GM19467 (cell line): ENCODE data around the gene UBE2L5.

Experiments
- ATAC-seq: cut with Tn5 transposase; IDR thresholded peaks from one replicate; pipeline ENCODE4 v1.9.1; 2021; ENCODE audit warnings: mild to moderate bottlenecking, moderate library complexity; ENCODE audit not compliant: unreplicated experiment

The UBE2L5 gene

DNA sequence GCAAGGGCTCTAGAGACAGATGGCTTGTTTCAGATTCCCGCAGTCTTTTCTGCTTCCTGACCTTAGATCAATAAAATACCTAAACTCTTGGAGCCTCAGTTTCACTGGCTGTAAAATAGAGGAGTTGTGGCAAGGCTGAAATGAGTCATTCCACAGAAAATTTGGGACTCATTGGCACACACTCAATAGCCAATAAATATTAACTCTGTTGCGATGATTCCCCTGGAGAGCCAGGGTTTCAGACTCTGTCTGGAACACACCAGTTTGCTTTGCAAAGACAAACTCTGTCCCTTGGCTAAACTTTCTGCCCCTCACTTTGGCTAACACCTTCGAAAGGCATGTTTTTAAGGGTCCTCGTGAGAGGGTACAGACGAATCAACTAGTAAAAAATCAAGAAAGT lies 18.1 kb upstream of the UBE2L5 start:
- ATAC-seq: no peak

- no peak for ATAC-seq
Measured at GRCh38 chr13:30406779-30407416, 15.4 kb upstream of the UBE2L5 start.

DNA sequence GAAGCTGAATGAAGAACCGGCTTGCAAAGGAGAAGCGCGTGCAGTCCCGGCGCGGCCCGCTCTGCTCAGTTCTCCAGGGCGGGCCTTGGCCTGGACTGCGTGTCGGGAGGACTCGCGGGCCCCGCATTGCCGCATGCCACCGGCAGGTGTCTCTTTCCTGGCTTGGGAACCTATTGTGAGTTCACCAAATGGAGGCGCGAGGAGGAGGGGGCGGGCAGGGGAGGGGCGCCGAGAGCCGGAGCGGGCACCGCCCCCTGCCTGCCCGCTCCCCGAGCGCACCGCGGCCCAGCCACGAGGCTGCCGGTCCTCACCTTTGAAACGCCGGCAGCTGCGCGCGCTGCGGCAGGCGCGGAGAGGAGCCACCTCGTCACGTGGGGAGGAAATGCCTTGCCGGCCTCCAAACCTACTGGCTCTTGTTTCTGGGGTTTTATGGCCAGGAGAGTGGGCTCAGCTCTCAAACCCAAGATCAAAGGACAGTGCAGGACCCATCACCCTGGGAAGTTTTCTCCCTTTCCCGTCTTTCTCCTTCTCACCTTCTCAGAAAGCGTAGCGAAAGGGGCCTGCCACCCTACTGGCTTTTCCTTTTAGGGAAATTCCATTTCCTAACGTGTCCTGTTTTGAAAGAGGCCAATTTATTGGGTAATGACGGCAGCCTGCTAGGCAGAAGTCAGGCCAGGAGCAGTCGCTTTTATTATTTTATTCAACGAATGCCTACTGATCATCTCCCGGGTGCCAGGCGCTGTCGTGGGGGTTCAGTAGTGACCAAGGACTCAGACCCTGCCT lies 13.8 kb upstream of the UBE2L5 start:
- ATAC-seq: peak; percentile 88

GRCh38 chr13:30409886-30410704 lies 12.2 kb upstream of the UBE2L5 start:
- no peak for ATAC-seq

- no peak for ATAC-seq
Measured at GRCh38 chr13:30410705-30411125, 11.6 kb upstream of the UBE2L5 start.

GRCh38 chr13:30412346-30412745 lies 9.9 kb upstream of the UBE2L5 start:
- ATAC-seq: no peak

DNA sequence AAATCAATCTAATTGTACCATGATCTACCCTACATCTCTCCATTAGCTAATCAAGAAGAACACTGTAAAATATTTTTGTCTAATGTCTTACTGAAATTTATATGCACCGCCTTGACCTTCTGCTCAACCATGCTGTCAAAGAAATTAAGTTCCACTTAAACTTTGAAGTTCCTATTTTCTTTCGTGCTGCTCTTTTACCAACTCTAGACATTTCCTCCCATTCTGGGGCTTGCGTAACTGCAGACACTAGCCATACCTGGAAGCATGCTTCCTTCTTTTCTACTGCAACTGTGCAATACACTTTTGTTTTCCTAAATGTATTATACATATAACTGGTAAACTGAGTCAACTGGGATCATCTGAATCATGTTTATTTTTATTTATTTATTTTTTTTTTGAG lies 8.5 kb upstream of the UBE2L5 start:
- ATAC-seq: no peak

GRCh38 chr13:30415430-30416030 lies 6.8 kb upstream of the UBE2L5 start:
- peak; percentile 67 for ATAC-seq

- ATAC-seq: no peak
Measured at GRCh38 chr13:30416471-30416870, 5.8 kb upstream of the UBE2L5 start.

DNA sequence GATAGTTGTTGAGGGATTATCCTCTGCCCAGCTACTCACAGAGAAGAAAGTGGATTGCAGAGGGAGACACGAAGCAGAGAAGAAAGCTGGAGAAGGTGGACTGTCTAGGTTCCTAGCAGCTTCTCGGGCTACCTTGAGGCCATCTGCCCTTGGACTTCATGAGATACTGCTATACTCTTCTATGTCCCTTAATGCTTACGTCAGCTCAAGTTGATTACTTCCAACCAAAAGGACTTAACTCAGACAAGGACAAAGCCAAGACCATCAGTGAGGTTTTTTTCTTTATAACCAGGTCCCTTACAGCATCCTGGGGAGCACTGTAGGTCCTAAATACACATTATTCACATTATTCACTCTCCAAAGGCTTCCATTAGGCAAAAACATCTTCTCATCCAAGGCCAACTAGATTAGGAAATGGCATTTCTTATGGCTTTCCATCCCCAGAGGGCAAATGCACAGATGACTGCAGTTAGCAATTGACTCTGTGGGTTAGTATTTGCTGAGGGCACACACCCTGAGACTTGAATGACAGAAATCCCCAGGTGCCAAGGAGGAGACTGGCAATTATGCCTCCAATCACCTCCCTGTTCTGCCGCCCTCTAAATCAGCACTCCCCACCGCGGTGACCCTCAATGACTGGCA lies 4.1 kb upstream of the UBE2L5 start:
- no peak for ATAC-seq

- no peak for ATAC-seq
Measured at GRCh38 chr13:30418717-30419459, 3.4 kb upstream of the UBE2L5 start.

GRCh38 chr13:30421093-30422053 lies 920 bp upstream of the UBE2L5 start:
- ATAC-seq: no peak

DNA sequence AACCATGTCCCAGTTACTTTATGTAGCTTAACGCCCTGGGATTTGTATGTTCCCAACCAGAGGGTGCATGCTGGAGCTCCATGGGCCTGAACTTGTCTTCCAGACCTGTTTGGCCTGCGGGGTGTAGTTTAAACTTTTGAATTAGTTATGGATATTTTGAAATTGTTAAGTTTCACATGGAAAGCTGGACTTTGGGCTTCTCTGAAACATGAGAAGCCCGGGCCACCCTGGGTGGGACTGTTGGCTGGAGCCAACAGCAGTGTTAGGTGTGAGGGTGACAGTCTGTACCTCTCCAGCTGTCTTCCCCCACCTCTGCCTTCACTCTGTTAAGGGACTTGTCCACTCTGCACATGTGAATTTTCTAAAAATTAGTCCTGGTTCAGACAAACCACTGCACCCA lies 1.6 kb downstream of the UBE2L5 start:
- no peak for ATAC-seq

- ATAC-seq: no peak
Measured at GRCh38 chr13:30429235-30429634, 6.9 kb downstream of the UBE2L5 start.

DNA sequence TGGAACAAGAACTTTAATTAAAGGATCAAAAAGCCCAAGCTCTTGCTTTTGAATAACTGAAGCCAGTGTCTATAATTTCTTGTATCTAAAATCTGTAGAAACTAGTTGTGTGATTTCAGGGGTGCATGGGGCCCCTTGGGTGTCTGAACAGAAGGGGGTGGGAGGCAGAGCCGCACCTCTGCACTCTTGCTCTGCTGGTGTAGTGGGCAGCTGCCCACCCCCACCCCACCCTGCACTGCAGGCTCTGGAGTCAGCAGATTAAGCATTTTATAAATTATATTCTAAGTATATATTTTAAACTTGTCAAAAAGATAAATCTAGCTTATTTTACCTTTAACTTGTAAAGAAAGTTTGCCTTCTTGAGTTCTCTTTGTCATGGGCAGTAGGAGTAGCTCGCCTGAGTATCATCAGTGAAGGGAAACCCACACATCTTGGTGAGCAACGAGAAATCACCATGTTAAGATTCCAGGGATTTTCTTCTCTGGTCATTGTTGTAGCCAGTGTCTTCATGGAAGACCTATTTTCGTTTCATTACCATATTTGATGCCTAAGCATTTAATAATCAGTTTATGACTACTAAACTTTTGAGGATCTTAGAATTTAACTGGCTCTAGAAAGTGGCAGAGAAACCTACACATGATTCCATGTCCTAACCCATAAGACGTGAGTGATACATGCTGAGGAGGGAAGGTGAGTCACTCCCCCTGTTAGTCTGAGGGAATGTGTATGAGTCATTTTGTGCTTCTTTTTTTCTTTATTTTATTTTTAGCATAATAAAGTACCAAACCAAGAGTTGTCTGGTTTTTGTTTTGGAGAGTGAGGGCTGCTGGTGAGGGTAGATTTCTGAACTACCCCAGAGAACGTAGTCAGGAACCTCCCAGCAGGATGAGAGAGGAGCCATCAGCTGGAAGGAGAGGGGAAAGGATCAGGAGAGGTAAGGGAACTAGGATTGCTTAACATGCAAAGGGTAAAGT lies 7.7 kb downstream of the UBE2L5 start:
- ATAC-seq: no peak

DNA sequence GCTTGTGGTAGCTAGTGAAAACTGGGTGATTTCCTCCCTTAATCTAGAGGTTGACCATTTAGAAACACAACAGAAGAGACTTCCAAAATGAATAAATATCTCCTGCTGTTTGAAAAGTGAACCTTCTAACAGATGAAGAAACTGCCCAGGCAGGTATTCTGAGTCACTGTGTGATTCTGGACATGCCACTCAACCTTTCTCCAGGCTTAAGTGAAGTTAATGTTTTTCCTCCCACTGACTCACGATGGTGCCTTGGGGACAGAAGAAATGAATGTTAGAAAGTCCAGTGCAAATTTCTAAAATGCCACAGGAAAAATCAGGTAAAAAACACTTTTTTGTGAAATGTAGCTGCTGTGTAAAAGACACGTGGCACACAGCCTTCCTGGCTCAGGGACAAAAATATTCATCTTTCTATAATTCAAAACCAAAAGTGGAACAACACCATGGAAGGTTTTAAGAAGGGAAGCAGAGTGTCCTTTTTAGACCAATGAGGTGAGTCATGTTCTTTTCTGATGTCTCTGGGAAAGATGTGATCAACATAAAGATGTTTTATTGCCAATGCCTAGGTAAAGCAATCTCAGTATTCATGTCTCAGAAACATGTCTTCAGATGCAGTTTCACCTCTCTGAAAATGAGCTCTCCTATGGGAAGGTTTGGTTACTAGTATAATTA lies 9.1 kb downstream of the UBE2L5 start:
- ATAC-seq: peak; percentile 35

DNA sequence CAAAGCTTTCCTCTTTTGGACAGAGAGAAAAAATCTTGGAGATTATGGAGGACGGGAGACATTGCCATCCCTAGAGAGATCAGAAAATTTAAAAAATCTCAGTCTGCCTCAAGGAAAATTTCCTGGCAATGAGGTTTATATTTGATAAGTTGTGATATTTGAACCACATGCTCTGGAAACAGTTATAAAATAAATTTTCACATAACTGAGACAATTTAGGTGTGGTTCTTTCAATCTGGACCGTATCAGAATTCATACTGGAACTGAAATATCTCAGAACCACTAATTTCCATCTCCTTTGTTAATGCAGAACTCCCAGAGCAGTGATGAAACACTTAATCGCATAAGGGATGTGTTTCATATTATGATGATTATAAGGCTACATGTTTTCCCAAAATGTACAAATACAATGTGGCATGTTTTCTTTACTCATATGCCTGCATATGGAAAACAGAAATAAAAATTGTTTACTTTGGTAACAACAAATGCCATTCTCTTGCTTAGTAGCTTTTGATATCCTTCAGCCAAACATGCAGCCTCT lies 13.7 kb downstream of the UBE2L5 start:
- ATAC-seq: no peak
